ENCODE data around the gene TRIO.

GRCh38 chr5:14429101-14430050 lies 286.2 kb downstream of the TRIO start:
- no peak for TF ChIP-seq MAX (CRISPR knock-in tag; IDR thresholded peaks at IDR 0.05)
- TF ChIP-seq ZBTB43 (CRISPR knock-in tag; IDR thresholded peaks at IDR 0.05), result no peak
- TF ChIP-seq CTCF (IDR thresholded peaks at IDR 0.05), result no peak
- TF ChIP-seq FOXP4 (CRISPR knock-in tag; IDR thresholded peaks at IDR 0.05), result no peak
- no peak for TF ChIP-seq ELF4 (CRISPR knock-in tag; IDR thresholded peaks at IDR 0.05; ENCODE audit: low read depth)
- TF ChIP-seq ATF2 (CRISPR knock-in tag; IDR thresholded peaks at IDR 0.05; ENCODE audit: borderline replicate concordance, low read depth), result no peak
- TF ChIP-seq NR1H2 (CRISPR knock-in tag; IDR thresholded peaks at IDR 0.05), result no peak
- no peak for TF ChIP-seq ZNF281 (CRISPR knock-in tag; IDR thresholded peaks at IDR 0.05)
- TF ChIP-seq KAT7 (CRISPR knock-in tag; IDR thresholded peaks at IDR 0.05; ENCODE audit: borderline replicate concordance), result no peak
